HG03139 (cell line): ENCODE results near the gene PLBD2.

ENCODE experiments used
- ATAC-seq: cut with Tn5 transposase; IDR thresholded peaks from one replicate; pipeline ENCODE4 v1.9.1; 2021; ENCODE audit not compliant: unreplicated experiment

PLBD2 gene

GRCh38 chr12:113358381-113359132 lies at the start of gene PLBD2:
Gene PLBD2 (plus strand): TSS chr12:113358587. CDS start chr12:113358601, 14 bp downstream.
- peak; percentile 88 for ATAC-seq

DNA sequence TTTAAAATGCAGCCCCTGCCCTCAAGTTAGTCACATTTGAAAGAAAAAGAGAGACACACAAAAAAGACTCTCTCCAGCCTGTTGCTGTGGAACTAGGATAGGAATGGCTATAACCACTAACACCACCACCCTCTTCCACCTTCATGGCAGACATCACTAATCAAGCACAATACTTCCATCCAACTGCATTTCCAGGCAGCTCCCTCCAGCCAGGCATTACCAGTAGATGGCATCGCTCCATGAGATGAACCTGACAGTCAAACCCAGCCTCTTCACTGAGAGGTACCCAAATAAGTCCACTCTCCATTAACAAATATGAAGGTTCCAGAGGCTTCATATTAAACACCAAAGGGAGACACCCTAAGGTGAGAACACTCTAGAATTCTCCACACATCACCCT lies 47.9 kb upstream of the PLBD2 start:
- ATAC-seq: no peak

- no peak for ATAC-seq
Observed at GRCh38 chr12:113314121-113314529, 44.3 kb upstream of the PLBD2 start.

GRCh38 chr12:113315358-113315757 lies 43.0 kb upstream of the PLBD2 start:
- ATAC-seq: no peak

GRCh38 chr12:113316155-113316554 lies 42.2 kb upstream of the PLBD2 start:
- ATAC-seq: no peak

GRCh38 chr12:113317122-113317521 lies 41.3 kb upstream of the PLBD2 start:
- no peak for ATAC-seq

GRCh38 chr12:113318046-113318656 lies 40.2 kb upstream of the PLBD2 start:
- no peak for ATAC-seq

GRCh38 chr12:113318900-113319628 lies 39.3 kb upstream of the PLBD2 start:
- ATAC-seq: no peak

DNA sequence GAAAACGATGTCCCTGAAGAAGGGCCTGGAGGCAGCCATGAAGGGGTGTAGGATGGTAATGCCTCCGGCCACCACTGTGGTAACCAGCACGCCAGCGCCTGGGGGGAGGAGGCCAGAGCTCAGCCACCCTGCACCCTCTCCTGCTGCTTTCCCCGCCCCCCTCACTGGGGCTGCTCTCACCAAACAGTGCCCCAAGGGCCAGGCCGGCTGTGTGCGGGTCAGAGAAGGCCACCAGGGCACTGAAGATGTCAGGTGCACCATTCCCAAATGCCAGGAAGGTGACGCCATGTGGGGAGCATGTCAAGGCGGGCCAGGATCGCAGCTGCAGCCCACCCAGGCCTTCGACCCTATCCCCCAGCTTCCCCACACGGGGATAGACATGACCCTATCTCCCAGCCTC lies 38.0 kb upstream of the PLBD2 start:
- ATAC-seq: no peak

- ATAC-seq: no peak
Observed at GRCh38 chr12:113322343-113322742, 36.0 kb upstream of the PLBD2 start.

- ATAC-seq: no peak
Observed at GRCh38 chr12:113325916-113326315, 32.5 kb upstream of the PLBD2 start.

- ATAC-seq: no peak
Observed at GRCh38 chr12:113326775-113327395, 31.5 kb upstream of the PLBD2 start.

- ATAC-seq: no peak
Observed at GRCh38 chr12:113328368-113328889, 30.0 kb upstream of the PLBD2 start.

GRCh38 chr12:113329022-113329790 lies 29.2 kb upstream of the PLBD2 start:
- ATAC-seq: no peak

- no peak for ATAC-seq
Observed at GRCh38 chr12:113329791-113330417, 28.5 kb upstream of the PLBD2 start.

DNA sequence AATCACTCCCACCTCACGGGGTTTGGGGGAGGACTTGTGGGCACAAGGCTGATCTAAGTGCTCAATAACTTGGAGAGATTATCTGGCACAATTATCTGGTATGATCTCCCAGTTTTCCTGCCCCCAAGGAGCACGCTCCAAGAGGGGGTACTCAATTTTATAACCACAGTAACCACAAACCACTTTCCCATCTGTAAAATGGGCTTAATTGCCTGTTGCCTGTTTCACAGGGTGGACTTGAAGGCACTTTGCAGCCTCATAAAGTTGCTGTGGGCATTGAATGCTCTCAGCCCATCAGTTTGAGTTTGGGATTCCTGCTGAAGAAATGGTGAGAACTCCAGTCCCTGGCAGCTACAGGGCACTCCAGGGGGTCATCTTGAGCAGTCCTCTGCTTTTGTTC lies 27.9 kb upstream of the PLBD2 start:
- ATAC-seq: no peak

GRCh38 chr12:113332688-113333417 lies 25.5 kb upstream of the PLBD2 start:
- ATAC-seq: no peak

GRCh38 chr12:113333418-113333750 lies 25.0 kb upstream of the PLBD2 start:
- no peak for ATAC-seq
